GM12872 (cell line): Measurements from ENCODE around the gene TMEM141.

Source experiments
- TF ChIP-seq, protein P1 (sequence below): IDR thresholded peaks from 3 replicates; pipeline ENCODE4 v1.5.1; 2011; ENCODE audit warnings: low read depth, mild to moderate bottlenecking, low read length, moderate library complexity; ENCODE audit not compliant: insufficient read depth

The TMEM141 gene

GRCh38 chr9:136827794-136828473 is 36.8 kb downstream of the TMEM141 start:
- TF ChIP-seq, protein P1, sequence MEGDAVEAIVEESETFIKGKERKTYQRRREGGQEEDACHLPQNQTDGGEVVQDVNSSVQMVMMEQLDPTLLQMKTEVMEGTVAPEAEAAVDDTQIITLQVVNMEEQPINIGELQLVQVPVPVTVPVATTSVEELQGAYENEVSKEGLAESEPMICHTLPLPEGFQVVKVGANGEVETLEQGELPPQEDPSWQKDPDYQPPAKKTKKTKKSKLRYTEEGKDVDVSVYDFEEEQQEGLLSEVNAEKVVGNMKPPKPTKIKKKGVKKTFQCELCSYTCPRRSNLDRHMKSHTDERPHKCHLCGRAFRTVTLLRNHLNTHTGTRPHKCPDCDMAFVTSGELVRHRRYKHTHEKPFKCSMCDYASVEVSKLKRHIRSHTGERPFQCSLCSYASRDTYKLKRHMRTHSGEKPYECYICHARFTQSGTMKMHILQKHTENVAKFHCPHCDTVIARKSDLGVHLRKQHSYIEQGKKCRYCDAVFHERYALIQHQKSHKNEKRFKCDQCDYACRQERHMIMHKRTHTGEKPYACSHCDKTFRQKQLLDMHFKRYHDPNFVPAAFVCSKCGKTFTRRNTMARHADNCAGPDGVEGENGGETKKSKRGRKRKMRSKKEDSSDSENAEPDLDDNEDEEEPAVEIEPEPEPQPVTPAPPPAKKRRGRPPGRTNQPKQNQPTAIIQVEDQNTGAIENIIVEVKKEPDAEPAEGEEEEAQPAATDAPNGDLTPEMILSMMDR: no peak

- TF ChIP-seq, protein P1: no peak
Observed at GRCh38 chr9:136828474-136829140, 37.5 kb downstream of the TMEM141 start.

DNA sequence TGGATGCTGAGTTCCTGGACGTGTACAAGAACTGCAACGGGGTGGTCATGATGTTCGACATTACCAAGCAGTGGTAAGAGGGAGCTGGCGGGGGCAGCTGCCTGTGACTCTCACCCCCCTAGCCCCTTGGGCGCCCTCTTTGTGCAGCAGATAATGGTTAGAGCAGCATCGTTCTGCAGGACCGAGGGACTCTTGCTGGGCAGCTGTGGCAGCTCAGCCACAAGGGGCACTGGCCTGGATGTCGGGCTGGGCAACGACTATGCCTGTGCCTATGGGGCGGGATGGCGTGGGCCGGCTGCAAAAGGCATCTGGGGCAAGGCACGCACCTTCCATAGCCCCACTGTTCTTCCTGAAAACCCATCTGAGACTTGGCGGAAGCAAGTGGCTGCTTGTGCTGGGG is 38.3 kb downstream of the TMEM141 start:
- TF ChIP-seq, protein P1: no peak

GRCh38 chr9:136829981-136830885 is 39.1 kb downstream of the TMEM141 start:
- TF ChIP-seq, protein P1: no peak

GRCh38 chr9:136831002-136831719 is 40.0 kb downstream of the TMEM141 start:
- TF ChIP-seq, protein P1: no peak

- TF ChIP-seq, protein P1: no peak
Observed at GRCh38 chr9:136831720-136832104, 40.6 kb downstream of the TMEM141 start.
